Ovary (tissue), 9 donors: ENCODE results near the gene SEMA5A. TPM values are rescaled to one million over a fixed set of nuclear protein-coding genes. Genes with fewer than 3 reads are reported as not detected.

Experiments used
- DNase-seq, 5 donors: peaks; one replicate each; pipeline ENCODE4 v3.0.0-alpha.2; 2019 to 2020
- H3K27ac ChIP-seq, 2 donors: fragments of 200-600 bp; one replicate each; pipeline versions ENCODE4 v1.5.1 to v1.8.0; 2019 to 2022
- H3K27me3 ChIP-seq: fragments of 200-600 bp; one replicate; pipeline ENCODE4 v1.8.0; 2022
- H3K36me3 ChIP-seq: fragments of 200-600 bp; sonication (generic); one replicate; pipeline ENCODE4 v1.5.1; 2019
- H3K4me1 ChIP-seq: one replicate; pipeline ENCODE4 v1.8.1; 2013; ENCODE audit warnings: mild to moderate bottlenecking, moderate library complexity; ENCODE audit not compliant: insufficient read depth
- H3K4me3 ChIP-seq: fragments of 200-600 bp; sonication (generic); one replicate; pipeline ENCODE4 v1.5.1; 2017
- H3K9me3 ChIP-seq, 2 donors: fragments of 200-600 bp in 1 of 2; sonication (generic) in 1 of 2; one replicate each; pipeline versions ENCODE4 v1.5.1 to v1.8.1; 2013 to 2019; ENCODE audit warnings: mild to moderate bottlenecking in 1 of 2, moderate library complexity in 1 of 2
- EP300 ChIP-seq: sonication (generic); formaldehyde crosslinking; IDR thresholded peaks from one replicate; pipeline ENCODE4 v1.6.1; 2017; ENCODE audit warnings: antibody characterized with exemption
- POLR2A ChIP-seq: fragments of 450-650 bp; IDR thresholded peaks from one replicate; pipeline ENCODE4 v1.6.1; 2017; ENCODE audit warnings: antibody characterized with exemption, mild to moderate bottlenecking, moderate library complexity
- WGBS, 3 donors: extraction: QIAGEN DNeasy Blood & Tissue Kit in 1 of 3; methylation state at CpG; one replicate each; pipeline versions ENCODE4 v1.1.5 to v1.1.7; 2013 to 2017; 5-methylcytosine and 5-hydroxymethylcytosine counted together
- intact Hi-C, 4 donors: fragments of 100-400 bp; cut with DNase I; formaldehyde crosslinking; loops; one replicate each; pipeline versions ENCODE4 v1.11.0 to v1.15.1; 2022 to 2023
- polyA plus RNA-seq, 2 donors: library from polyadenylated mRNA; stranded (reverse); fragments of 200-250 nt in 1 of 2; fragments of 350-450 nt in 1 of 2; fragmentation: Illumina TruSeq in 1 of 2; extraction: RNeasy Lipid Tissue Mini Kit (QIAGEN cat#74804) in 1 of 2; gene quantifications; one replicate each; pipeline ENCODE4 v1.2.3, GENCODE V29; 2013 to 2014
- total RNA-seq, 7 donors: library from RNA; depleted of rRNA in 2 of 7; stranded (reverse); fragments of >200 nt in 2 of 7; fragmentation: NEBNext Ultra II Directional in 3 of 7; extraction: Animal tissue kit (Norgen Biotek cat#: 25700) in 3 of 7; gene quantifications; one replicate each; pipeline versions ENCODE4 v1.1.0 to v1.2.4, GENCODE V29; 2016 to 2023
- TF ChIP-seq, protein P1 (sequence below), 3 donors: fragments of 450-650 bp in 2 of 3; fragments of 200-600 bp in 1 of 3; IDR thresholded peaks; one replicate each; pipeline versions ENCODE4 v1.5.1 to v1.8.0; 2016 to 2022; ENCODE audit warnings: antibody characterized with exemption in 3 of 3, mild to moderate bottlenecking in 1 of 3
- donor health status: DM: no; HTN: no; CAD: no; lungs with moderate emphysema.
- donor health status: DM: no; HTN: no; CAD: no.
- donor health status: Bipolar disorder and iron deficiency.
- donor health status: DM: yes; HTN: yes; CAD: no.
- donor health status: DM: no; HTN: no; CAD: no.
- donor health status: DM: yes; HTN: yes; CAD: no.

The SEMA5A gene
- total and polyA plus RNA-seq, 9 donors = 2.0 to 6.6 (median 4.3) TPM

DNA sequence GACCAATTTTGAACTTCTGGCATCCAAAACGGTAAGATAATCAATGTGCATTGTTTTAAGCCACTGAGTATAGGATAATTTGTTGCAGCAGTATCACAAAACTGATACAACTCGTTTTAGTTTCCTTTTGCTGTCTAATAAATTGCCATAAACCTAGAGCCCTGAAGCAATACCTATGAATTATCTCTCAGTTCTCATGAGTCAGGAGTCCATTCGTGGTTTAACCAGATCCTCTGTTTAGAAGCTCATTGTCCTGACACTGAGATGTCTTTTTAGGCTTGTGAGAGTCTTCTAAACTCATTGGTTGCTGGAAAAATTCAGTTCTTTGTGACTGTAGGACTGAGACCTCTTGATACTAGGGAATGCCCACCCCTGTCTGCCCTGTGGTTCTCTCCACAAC is 262.9 kb downstream of the SEMA5A start:
- H3K27ac ChIP-seq = no peak overlapping the region
- H3K27me3 ChIP-seq = no peaks in the 10 kb centered on the region
- H3K9me3 ChIP-seq = no peaks in the 10 kb centered on the region
- peaks cover 2% of the 10 kb centered on the region for H3K4me1 ChIP-seq
- TF ChIP-seq EP300 = no peak
- no peak for TF ChIP-seq POLR2A
- TF ChIP-seq, protein P1, sequence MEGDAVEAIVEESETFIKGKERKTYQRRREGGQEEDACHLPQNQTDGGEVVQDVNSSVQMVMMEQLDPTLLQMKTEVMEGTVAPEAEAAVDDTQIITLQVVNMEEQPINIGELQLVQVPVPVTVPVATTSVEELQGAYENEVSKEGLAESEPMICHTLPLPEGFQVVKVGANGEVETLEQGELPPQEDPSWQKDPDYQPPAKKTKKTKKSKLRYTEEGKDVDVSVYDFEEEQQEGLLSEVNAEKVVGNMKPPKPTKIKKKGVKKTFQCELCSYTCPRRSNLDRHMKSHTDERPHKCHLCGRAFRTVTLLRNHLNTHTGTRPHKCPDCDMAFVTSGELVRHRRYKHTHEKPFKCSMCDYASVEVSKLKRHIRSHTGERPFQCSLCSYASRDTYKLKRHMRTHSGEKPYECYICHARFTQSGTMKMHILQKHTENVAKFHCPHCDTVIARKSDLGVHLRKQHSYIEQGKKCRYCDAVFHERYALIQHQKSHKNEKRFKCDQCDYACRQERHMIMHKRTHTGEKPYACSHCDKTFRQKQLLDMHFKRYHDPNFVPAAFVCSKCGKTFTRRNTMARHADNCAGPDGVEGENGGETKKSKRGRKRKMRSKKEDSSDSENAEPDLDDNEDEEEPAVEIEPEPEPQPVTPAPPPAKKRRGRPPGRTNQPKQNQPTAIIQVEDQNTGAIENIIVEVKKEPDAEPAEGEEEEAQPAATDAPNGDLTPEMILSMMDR (IDR thresholded peaks at IDR 0.05) = no peak
- DNase-seq = no peak
- no peak overlapping the region for H3K4me3 ChIP-seq
- intact Hi-C loops = no loop called here
- 78 to 81% (median 80%) methylated on average over 3 of the region's 3 CpGs for WGBS, 3 donors
- H3K36me3 ChIP-seq = no peaks in the 10 kb centered on the region

DNA sequence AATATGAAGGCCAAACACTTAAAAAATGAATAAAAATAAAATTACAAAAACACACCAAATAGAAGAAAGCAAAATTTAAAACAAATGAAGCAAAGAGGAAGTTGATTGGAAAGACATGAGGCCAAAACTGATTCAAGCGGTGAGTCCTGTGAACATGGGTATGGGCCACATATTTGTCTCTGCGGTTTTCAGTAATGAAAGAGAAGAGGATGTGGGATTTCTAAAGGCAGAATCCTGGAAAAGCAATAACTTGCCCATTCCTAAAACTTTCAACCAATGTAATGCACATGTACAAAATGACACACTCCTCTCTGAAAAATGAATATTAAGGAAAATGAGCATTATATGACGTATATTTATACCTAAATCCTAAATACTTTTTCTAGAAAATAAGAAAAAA is 263.7 kb downstream of the SEMA5A start:
- WGBS, 3 donors = 95 to 96% (median 96%) methylated on average over 3 of the region's 3 CpGs
- no peak for DNase-seq
- no peak overlapping the region for H3K4me3 ChIP-seq

DNA sequence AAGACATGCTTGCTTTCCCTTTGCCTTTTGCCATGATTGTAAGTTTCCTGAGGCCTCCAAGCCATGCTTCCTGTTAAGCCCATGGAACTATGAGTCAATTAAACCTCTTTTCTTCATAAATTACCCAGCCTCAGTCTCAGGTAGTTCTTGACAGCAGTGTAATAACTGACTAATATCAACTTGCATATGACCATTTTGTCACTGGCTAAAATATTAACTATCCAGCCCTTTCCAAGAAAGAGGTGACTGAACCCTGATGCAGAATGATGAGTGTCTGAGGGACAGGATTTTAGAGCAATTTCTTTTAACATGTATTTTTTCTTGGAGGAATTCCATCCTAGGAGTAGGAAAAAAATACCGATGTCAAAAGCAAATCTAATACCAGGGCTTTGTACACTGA is 266.1 kb downstream of the SEMA5A start:
- no peak for TF ChIP-seq EP300
- no peak for TF ChIP-seq POLR2A
- TF ChIP-seq, protein P1 (IDR thresholded peaks at IDR 0.05) = no peak

More for the DNA sequence above, 263.7 kb downstream of the SEMA5A start:
- H3K9me3 ChIP-seq = no peaks in the 10 kb centered on the region
- no peaks in the 10 kb centered on the region for H3K36me3 ChIP-seq
- peaks cover 2% of the 10 kb centered on the region for H3K4me1 ChIP-seq
- intact Hi-C loops = no loop called here
- TF ChIP-seq POLR2A = no peak
- no peaks in the 10 kb centered on the region for H3K27me3 ChIP-seq
- no peak overlapping the region for H3K27ac ChIP-seq

DNA sequence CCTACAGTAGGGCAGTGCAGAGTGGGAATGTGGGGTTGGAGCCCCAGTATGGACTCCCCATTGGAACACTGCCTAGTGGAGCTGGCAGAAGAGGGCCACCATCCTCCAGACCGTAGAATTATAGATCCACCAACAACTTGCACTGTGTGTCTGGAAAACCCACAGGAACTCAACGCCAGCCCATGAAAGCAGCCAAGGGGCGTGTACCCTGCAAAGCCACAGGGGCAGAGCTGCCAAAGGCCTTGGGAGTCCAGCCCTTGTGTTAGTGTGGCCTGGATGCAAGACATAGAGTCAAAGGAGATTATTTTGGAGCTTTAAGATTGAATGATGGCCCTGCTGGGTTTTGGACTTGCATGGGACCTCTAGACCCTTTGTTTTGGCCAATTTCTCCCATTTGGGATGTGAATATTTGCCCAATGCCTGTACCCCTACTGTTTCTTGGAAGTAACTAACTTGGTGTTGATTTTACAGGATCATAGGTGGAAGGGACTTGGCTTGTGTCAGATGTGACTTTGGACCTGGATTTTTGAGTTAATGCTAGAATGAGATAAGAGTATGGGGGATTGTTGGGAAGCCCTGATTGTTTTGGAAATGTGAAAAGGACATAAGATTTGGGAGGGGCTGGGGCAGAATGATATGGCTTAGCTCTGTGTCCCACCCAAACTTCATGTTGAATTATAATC is 266.8 kb downstream of the SEMA5A start:
- no peak for DNase-seq

More for the DNA sequence above, 266.1 kb downstream of the SEMA5A start:
- Histone ChIP-seq H3K27me3 (no peaks in the 10 kb centered on the region), H3K9me3 (no peaks in the 10 kb centered on the region), H3K27ac (no peak overlapping the region), H3K36me3 (no peaks in the 10 kb centered on the region), H3K4me3 (no peak overlapping the region), H3K4me1 (no peaks in the 10 kb centered on the region)
- WGBS, 3 donors = 0 to 100% (median 51%) methylated on average over 1 of the region's 1 CpG
- intact Hi-C loops = no loop called here
- no peak for DNase-seq

DNA sequence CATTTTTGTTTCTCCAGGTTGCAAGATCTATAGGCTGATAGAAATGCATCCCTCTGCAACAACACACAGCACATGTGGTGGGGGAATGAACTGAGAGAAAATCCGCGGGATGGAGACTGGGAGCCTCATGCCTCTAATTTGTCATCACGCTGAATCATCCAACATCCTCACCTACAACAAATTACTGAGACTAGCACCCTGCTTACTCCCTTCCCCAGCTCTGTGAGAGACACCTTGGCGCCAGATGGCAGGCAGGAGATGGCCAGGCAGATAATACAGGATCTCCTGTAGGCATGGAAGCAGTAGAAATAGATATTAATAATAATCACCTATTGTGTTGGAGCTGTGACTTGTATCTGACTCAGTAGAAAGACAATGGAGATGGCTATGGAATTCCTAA is 276.9 kb downstream of the SEMA5A start:
- Histone ChIP-seq H3K4me1 (peaks cover 5% of the 10 kb centered on the region), H3K4me3 (no peak overlapping the region), H3K27me3 (no peaks in the 10 kb centered on the region), H3K9me3 (no peaks in the 10 kb centered on the region), H3K27ac (no peak overlapping the region), H3K36me3 (no peaks in the 10 kb centered on the region)
- TF ChIP-seq, protein P1 (IDR thresholded peaks at IDR 0.05) = no peak
- TF ChIP-seq POLR2A = no peak
- no peak for TF ChIP-seq EP300
- intact Hi-C loops = no loop called here
- no peak for DNase-seq
- WGBS, 3 donors = 86 to 88% (median 86%) methylated on average over 4 of the region's 4 CpGs

More for the DNA sequence above, 266.8 kb downstream of the SEMA5A start:
- WGBS, 3 donors = 93 to 95% (median 94%) methylated on average over 3 of the region's 3 CpGs
- Histone ChIP-seq H3K9me3 (no peaks in the 10 kb centered on the region), H3K36me3 (no peaks in the 10 kb centered on the region), H3K27ac (no peak overlapping the region), H3K4me3 (no peak overlapping the region), H3K4me1 (no peaks in the 10 kb centered on the region), H3K27me3 (no peaks in the 10 kb centered on the region)
- TF ChIP-seq EP300 = no peak
- TF ChIP-seq, protein P1 (IDR thresholded peaks at IDR 0.05) = no peak
- TF ChIP-seq POLR2A = no peak
- intact Hi-C loops = no loop called here
